Natural killer cell (primary cell): Measurements from ENCODE around the gene GATA1. TPM values are rescaled to one million over a fixed set of nuclear protein-coding genes. Genes with fewer than 3 reads are reported as not detected.

Experiments
- ATAC-seq, 3 donors: fragments of 150-1000 bp in 2 of 3; fragments of 200-7000 bp in 1 of 3; cut with Tn5 transposase; 1 replicate in 1 of 3; 2 replicates in 2 of 3; pipeline ENCODE4 v1.10.0; 2021; ENCODE audit warnings: mild to moderate bottlenecking in 2 of 3, moderate library complexity in 2 of 3
- DNase-seq, 2 donors: peaks; one replicate each; pipeline versions ENCODE4 v3.0.0 to v3.0.0-alpha.2; 2013 to 2021; ENCODE audit warnings: mixed read lengths in 1 of 2
- H3K27ac ChIP-seq: one replicate; pipeline ENCODE4 v1.5.1; 2013; ENCODE audit warnings: mild to moderate bottlenecking, low read length
- H3K27me3 ChIP-seq: one replicate; pipeline ENCODE4 v1.6.1; 2013; ENCODE audit warnings: low read length; ENCODE audit not compliant: control insufficient read depth, insufficient read depth
- H3K36me3 ChIP-seq: one replicate; pipeline ENCODE4 v1.6.1; 2013; ENCODE audit warnings: low read length; ENCODE audit not compliant: control insufficient read depth, insufficient read depth
- H3K4me1 ChIP-seq: one replicate; pipeline ENCODE4 v1.6.1; 2013; ENCODE audit warnings: low read length; ENCODE audit not compliant: control insufficient read depth, insufficient read depth
- H3K4me3 ChIP-seq: one replicate; pipeline ENCODE4 v1.5.1; 2013; ENCODE audit warnings: low read length
- H3K9me3 ChIP-seq: one replicate; pipeline ENCODE4 v1.6.1; 2013; ENCODE audit warnings: low read length; ENCODE audit not compliant: control insufficient read depth, insufficient read depth
- H3K27ac Mint-ChIP-seq, 2 donors: one replicate each; pipeline ENCODE4 v1.8.0; 2022; ENCODE audit warnings: mild to moderate bottlenecking in 2 of 2, mixed read lengths in 2 of 2, moderate library complexity in 1 of 2
- H3K27me3 Mint-ChIP-seq, 2 donors: one replicate each; pipeline ENCODE4 v1.8.0; 2022; ENCODE audit warnings: low read depth in 2 of 2, mixed read lengths in 2 of 2
- H3K36me3 Mint-ChIP-seq: one replicate; pipeline ENCODE4 v1.8.0; 2022; ENCODE audit warnings: mixed read lengths
- H3K4me1 Mint-ChIP-seq, 2 donors: one replicate each; pipeline ENCODE4 v1.8.0; 2022; ENCODE audit warnings: mixed read lengths in 2 of 2
- H3K4me3 Mint-ChIP-seq: one replicate; pipeline ENCODE4 v1.8.0; 2022; ENCODE audit warnings: mild to moderate bottlenecking, moderate library complexity, mixed read lengths
- H3K9me3 Mint-ChIP-seq, 2 donors: one replicate each; pipeline ENCODE4 v1.8.0; 2022; ENCODE audit warnings: mixed read lengths in 2 of 2
- CTCF ChIP-seq: fragments of 200-600 bp; IDR thresholded peaks from one replicate; pipeline ENCODE4 v1.8.0; 2022; ENCODE audit warnings: antibody characterized with exemption
- WGBS: methylation state at CpG from one replicate; pipeline ENCODE4 v1.1.7; 2013; ENCODE audit warnings: missing lambda C conversion rate; ENCODE audit not compliant: insufficient coverage; 5-methylcytosine and 5-hydroxymethylcytosine counted together
- intact Hi-C: fragments of 100-400 bp; cut with micrococcal nuclease; formaldehyde crosslinking; loops from one replicate; pipeline ENCODE4 v1.14.2; 2022
- total RNA-seq, 4 donors: library from RNA; stranded (reverse); fragments of 120-200 nt in 1 of 4; gene quantifications; one replicate each; pipeline versions ENCODE4 v1.2.3 to v1.2.4, GENCODE V29; 2013 to 2022

GATA1 gene
- total RNA-seq, 3 donors from 2014 or later (not counting 1 experiment from before 2014, with no cell fraction given), result 0.41 to 3.0 (median 0.49) TPM

GRCh38 chrX:48786825-48787504 is 575 bp downstream of the GATA1 start:
- no peaks in the 10 kb centered on the region for H3K9me3 Mint-ChIP-seq

GRCh38 chrX:48787505-48788443 is 1.4 kb downstream of the GATA1 start:
- peaks cover 8% of the 10 kb centered on the region for H3K4me1 ChIP-seq
- Mint-ChIP-seq H3K4me1 (peaks cover 0 to 24% of the 10 kb centered on the region in 2 donors), H3K27me3 (peaks cover 0 to 9% of the 10 kb centered on the region in 2 donors), H3K36me3 (no peaks in the 10 kb centered on the region), H3K4me3 (no peak overlapping the region), H3K27ac (no peak overlapping the region), H3K9me3 (no peaks in the 10 kb centered on the region)
- DNase-seq (no peak), ATAC-seq (no peak)
- 75% methylated on average over 15 of the region's 17 CpGs for WGBS
- no peak overlapping the region for H3K27ac ChIP-seq
- no peak overlapping the region for H3K4me3 ChIP-seq
- no peaks in the 10 kb centered on the region for H3K36me3 ChIP-seq
- intact Hi-C loops, result no loop called here
- no peaks in the 10 kb centered on the region for H3K9me3 ChIP-seq
- TF ChIP-seq CTCF, result no peak
- no peaks in the 10 kb centered on the region for H3K27me3 ChIP-seq

More at GRCh38 chrX:48786825-48787504, 575 bp downstream of the GATA1 start:
- H3K4me3 Mint-ChIP-seq, result no peak overlapping the region
- Histone ChIP-seq H3K36me3 (no peaks in the 10 kb centered on the region), H3K27me3 (no peaks in the 10 kb centered on the region), H3K4me3 (no peak overlapping the region), H3K9me3 (no peaks in the 10 kb centered on the region), H3K4me1 (peaks cover 8% of the 10 kb centered on the region), H3K27ac (no peak overlapping the region)
- DNase-seq (no peak), ATAC-seq (no peak)
- peaks cover 0 to 9% of the 10 kb centered on the region in 2 donors for H3K27me3 Mint-ChIP-seq
- peaks cover 0 to 24% of the 10 kb centered on the region in 2 donors for H3K4me1 Mint-ChIP-seq
- TF ChIP-seq CTCF, result no peak
- WGBS, result 93% methylated on average over 6 of the region's 6 CpGs
- no peak overlapping the region for H3K27ac Mint-ChIP-seq
- intact Hi-C loops, result no loop called here
- no peaks in the 10 kb centered on the region for H3K36me3 Mint-ChIP-seq

DNA sequence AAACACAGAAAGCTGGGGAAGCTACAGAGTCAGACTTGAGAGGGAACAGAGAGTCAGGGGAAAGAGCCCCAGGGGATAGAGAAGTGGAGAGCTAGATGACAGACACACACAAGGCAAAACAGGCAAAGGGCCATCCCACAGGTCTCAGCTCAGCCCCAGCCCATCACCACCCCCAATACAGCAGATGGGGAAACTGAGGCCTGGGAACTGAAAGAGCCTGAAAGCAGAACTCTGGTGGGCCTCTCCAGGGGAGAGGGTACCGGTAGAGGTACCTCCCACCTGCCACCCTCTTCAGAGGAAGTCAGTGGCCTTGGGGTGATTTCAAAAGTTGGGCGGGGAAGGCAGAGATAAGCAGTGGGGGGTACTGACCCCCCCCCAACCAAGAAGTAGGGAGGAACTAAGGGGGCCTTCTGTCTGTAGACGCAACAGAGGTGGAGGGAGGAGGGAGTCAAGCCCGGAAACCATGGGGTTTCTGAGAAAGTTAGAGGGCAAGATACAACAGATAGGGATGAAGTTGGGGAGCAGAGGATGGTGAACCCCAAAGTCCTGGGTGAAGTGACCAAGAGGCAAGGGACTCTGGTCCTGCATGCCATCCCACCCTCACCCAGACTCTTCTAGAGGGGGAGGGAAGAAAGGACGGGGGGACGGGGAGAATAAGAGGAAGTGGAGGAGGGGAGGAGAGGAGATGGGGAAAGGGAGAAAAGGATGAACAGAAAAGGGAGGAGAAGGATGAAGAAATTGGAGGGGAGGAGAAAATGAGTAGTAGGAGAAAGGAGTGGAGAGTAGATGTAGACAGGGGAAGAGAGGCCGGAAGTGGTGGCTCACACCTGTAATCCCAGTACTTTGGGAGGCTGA is 3.2 kb downstream of the GATA1 start:
- ATAC-seq (peak in 2 of 3 donors; percentile 10 to 79), DNase-seq (no peak)
- intact Hi-C loops, result no loop called here
- Mint-ChIP-seq H3K27ac (peak overlapping the region in 1 of 2 donors; percentile 59), H3K4me1 (peaks cover 0 to 24% of the 10 kb centered on the region in 2 donors), H3K9me3 (no peaks in the 10 kb centered on the region), H3K36me3 (no peaks in the 10 kb centered on the region), H3K4me3 (no peak overlapping the region), H3K27me3 (peaks cover 0 to 9% of the 10 kb centered on the region in 2 donors)
- Histone ChIP-seq H3K27ac (no peak overlapping the region), H3K36me3 (no peaks in the 10 kb centered on the region), H3K4me3 (no peak overlapping the region), H3K4me1 (peaks cover 8% of the 10 kb centered on the region), H3K27me3 (no peaks in the 10 kb centered on the region), H3K9me3 (no peaks in the 10 kb centered on the region)
- WGBS, result 3% methylated on average over 4 of the region's 7 CpGs
- no peak for TF ChIP-seq CTCF
